WI38 (cell line): Measurements from ENCODE around the gene LRRK1.

Experiments used
- H3K4me3 ChIP-seq: 2 replicates; pipeline ENCODE4 v1.5.1; 2011; ENCODE audit warnings: low read depth, mild to moderate bottlenecking, control low read depth, low read length
- TF ChIP-seq, protein P1 (sequence below): IDR thresholded peaks from 2 replicates; pipeline ENCODE4 v1.5.1; 2012; ENCODE audit warnings: low read depth, mild to moderate bottlenecking, control low read depth, low read length

Gene LRRK1, protein sequence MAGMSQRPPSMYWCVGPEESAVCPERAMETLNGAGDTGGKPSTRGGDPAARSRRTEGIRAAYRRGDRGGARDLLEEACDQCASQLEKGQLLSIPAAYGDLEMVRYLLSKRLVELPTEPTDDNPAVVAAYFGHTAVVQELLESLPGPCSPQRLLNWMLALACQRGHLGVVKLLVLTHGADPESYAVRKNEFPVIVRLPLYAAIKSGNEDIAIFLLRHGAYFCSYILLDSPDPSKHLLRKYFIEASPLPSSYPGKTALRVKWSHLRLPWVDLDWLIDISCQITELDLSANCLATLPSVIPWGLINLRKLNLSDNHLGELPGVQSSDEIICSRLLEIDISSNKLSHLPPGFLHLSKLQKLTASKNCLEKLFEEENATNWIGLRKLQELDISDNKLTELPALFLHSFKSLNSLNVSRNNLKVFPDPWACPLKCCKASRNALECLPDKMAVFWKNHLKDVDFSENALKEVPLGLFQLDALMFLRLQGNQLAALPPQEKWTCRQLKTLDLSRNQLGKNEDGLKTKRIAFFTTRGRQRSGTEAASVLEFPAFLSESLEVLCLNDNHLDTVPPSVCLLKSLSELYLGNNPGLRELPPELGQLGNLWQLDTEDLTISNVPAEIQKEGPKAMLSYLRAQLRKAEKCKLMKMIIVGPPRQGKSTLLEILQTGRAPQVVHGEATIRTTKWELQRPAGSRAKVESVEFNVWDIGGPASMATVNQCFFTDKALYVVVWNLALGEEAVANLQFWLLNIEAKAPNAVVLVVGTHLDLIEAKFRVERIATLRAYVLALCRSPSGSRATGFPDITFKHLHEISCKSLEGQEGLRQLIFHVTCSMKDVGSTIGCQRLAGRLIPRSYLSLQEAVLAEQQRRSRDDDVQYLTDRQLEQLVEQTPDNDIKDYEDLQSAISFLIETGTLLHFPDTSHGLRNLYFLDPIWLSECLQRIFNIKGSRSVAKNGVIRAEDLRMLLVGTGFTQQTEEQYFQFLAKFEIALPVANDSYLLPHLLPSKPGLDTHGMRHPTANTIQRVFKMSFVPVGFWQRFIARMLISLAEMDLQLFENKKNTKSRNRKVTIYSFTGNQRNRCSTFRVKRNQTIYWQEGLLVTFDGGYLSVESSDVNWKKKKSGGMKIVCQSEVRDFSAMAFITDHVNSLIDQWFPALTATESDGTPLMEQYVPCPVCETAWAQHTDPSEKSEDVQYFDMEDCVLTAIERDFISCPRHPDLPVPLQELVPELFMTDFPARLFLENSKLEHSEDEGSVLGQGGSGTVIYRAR (N-terminal part only)

DNA sequence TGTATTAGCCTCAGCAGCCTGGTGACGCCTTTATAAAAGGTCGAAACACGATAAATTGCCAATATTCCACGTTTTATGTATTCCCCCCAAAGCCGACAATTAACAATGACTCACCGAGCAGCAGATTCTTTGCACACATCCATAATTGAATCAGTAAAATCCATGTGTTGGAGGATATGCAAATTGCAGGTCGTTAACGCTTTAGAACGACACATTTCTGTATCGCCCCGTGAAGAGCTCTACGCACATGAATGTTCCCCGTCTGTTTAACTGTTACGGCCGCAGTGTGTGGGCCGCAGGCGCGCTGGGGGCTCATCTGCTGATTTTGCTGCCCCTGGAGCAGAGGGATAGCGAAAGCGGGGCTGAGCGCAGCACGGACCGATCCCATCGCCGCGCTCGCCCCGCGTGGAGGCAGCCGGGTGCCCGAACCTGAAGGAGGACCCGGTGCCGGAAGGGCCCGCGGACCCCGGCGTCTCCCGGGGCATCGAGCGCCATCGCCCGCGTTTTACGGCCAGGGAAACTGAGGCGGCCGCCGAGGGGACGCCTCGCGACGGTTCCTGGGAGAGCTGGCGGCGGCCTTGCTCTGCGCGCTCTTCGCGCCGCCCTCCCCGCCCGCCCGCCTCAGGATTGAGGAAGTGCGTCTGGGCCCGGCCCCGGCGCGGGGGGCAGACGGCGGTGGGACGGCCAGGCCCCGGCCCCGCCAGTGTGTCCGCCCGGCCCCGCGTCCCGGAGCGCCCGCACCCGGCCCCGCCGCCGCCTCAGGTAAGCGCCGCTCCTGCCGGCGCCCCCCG lies at the start of gene LRRK1:
Gene LRRK1 (plus strand): TSS at position 668 of the 791 bp plus-strand sequence. CDS start 5,276 bp downstream, outside the sequence.
- TF ChIP-seq, protein P1, sequence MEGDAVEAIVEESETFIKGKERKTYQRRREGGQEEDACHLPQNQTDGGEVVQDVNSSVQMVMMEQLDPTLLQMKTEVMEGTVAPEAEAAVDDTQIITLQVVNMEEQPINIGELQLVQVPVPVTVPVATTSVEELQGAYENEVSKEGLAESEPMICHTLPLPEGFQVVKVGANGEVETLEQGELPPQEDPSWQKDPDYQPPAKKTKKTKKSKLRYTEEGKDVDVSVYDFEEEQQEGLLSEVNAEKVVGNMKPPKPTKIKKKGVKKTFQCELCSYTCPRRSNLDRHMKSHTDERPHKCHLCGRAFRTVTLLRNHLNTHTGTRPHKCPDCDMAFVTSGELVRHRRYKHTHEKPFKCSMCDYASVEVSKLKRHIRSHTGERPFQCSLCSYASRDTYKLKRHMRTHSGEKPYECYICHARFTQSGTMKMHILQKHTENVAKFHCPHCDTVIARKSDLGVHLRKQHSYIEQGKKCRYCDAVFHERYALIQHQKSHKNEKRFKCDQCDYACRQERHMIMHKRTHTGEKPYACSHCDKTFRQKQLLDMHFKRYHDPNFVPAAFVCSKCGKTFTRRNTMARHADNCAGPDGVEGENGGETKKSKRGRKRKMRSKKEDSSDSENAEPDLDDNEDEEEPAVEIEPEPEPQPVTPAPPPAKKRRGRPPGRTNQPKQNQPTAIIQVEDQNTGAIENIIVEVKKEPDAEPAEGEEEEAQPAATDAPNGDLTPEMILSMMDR: no peak

DNA sequence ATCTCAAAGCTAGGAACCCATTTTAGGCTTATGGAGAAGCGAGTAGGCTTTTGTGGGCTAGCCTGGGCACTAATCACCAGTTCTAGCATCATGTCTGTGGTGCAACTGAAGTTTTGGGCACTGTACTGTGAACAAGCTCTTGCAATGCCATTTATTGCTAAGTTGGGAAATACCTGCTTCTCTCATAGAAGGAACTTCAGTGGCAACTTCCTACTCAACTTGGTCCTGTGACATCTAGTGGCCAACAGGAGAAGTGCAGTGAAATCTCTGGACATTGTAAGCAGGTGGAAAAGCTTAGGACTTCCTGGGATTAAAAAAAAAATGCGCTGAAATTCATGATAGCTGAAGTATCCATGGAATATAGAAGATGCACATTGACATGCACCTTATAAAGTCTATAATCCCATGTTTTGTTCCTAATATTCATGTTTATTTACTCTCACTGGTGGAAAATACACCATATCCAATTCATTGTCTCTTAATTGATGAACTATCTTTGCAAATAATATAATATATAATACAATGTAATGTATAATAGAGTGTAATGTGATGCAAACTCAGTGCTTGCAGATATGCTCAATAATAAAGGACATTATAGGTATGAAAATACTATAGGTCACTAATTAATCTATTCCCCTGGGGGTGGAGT lies 46.0 kb upstream of the LRRK1 start:
- no peak overlapping the region for H3K4me3 ChIP-seq
- TF ChIP-seq, protein P1: peak; percentile 87

More for the DNA sequence above, at the start of gene LRRK1:
- H3K4me3 ChIP-seq: peak within 1 kb of the TSS; percentile 69

DNA sequence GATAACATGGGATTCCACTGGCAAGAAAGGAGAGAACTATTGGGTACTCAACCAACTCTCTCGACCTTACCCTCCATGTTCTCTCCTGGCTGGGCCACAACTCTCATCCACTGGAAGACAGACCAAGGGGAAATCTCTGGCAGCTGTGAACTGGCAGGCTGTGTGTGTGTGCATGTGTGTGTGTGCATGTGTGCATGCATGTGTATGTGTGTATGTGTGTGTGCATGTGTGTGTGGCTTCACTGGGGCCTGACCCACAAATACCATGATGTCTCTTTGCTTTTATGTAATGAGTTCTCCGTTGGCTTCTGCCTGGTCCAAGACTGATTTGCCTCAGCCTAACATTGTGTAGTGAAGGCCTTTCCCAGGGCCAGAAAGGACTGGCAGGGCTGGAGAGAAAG lies 43.7 kb upstream of the LRRK1 start:
- H3K4me3 ChIP-seq: no peak overlapping the region
- TF ChIP-seq, protein P1: no peak

DNA sequence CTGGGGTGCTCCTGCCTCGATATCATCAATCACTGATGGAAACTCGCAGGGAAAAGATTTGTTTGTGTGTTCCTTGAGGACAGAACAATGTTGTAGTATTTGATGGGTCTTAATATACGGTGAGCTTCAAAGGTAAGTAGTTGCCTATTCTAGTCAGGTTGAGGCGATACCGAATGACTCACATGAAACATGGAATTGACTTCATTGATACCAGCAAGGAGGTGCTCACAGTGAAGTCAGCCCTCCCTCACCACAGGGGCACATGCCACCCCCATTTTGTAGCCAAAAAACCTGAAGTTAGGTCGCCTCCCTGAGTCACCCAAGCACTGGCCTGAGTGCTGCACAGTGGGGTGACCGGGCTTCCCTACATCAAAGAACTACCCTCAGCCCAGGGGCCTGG lies 43.2 kb upstream of the LRRK1 start:
- TF ChIP-seq, protein P1: no peak
- no peak overlapping the region for H3K4me3 ChIP-seq

DNA sequence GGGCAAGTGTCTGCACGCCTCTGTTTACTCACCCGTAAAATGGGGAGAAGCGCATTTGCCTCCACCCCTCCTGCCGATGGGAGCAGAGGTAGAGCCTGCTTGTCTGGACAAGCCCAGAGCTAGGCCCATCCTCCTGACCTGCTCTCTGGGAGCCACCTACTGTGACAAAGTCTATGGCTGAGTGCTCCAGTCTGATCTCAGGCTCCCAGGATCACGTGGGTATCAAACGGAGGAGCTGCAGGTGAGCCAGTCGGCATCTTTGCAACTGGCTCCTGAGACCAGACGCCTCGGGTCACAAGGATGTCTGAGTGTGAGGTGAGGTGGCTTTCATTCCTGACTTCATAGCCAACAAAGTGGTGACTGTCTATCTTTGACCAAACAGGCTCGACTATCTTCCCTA lies 41.6 kb upstream of the LRRK1 start:
- TF ChIP-seq, protein P1: no peak
- H3K4me3 ChIP-seq: no peak overlapping the region

DNA sequence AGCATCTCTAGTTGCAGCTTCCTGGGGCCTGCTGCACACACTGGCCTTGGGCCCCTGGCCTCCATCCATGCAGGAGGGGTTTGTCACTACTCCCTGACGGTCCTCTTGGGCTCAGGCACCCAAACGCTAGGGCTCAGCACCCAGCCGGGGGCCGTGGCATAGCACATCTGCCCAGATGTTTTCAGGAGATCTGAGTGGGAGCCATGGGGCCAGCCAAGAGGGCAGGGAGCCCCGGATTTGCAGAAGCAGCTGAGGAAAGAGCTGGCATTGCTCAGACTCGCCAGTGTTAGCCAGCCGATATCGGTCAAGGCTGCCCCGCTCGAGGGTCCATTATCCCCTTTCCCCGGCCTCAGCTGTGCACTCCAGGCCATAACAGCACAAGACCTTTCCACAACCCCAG lies 41.0 kb upstream of the LRRK1 start:
- no peak overlapping the region for H3K4me3 ChIP-seq
- TF ChIP-seq, protein P1: no peak
